Measurements from ENCODE around the gene PDK2.

Gene PDK2

GRCh38 chr17:50101346-50102163, 6.4 kb downstream of the PDK2 start:
- no peak for DNase-seq (ENCODE audit: low read depth)

GRCh38 chr17:50102164-50102991, 7.2 kb downstream of the PDK2 start:
- DNase-seq (ENCODE audit: low read depth): no peak

- DNase-seq (ENCODE audit: low read depth): no peak
Observed at GRCh38 chr17:50103252-50103651, 8.1 kb downstream of the PDK2 start.

GRCh38 chr17:50103941-50104340, 8.8 kb downstream of the PDK2 start:
- DNase-seq (ENCODE audit: low read depth): no peak

GRCh38 chr17:50105811-50106210, 10.7 kb downstream of the PDK2 start:
- no peak for DNase-seq (ENCODE audit: low read depth)

- DNase-seq (ENCODE audit: low read depth): no peak
Observed at GRCh38 chr17:50106393-50107131, 11.4 kb downstream of the PDK2 start.

- no peak for DNase-seq (ENCODE audit: low read depth)
Observed at GRCh38 chr17:50107790-50108414, 12.8 kb downstream of the PDK2 start.

- DNase-seq (ENCODE audit: low read depth): no peak
Observed at GRCh38 chr17:50108556-50108955, 13.4 kb downstream of the PDK2 start.

GRCh38 chr17:50109207-50109606, 14.1 kb downstream of the PDK2 start:
- no peak for DNase-seq (ENCODE audit: low read depth)

GRCh38 chr17:50109785-50110184, 14.6 kb downstream of the PDK2 start:
- DNase-seq (ENCODE audit: low read depth): no peak

GRCh38 chr17:50110591-50111349, 15.6 kb downstream of the PDK2 start:
- no peak for DNase-seq (ENCODE audit: low read depth)

- DNase-seq (ENCODE audit: low read depth): no peak
Observed at GRCh38 chr17:50111673-50112655, 16.8 kb downstream of the PDK2 start.

GRCh38 chr17:50112694-50113093, 17.5 kb downstream of the PDK2 start:
- no peak for DNase-seq (ENCODE audit: low read depth)

GRCh38 chr17:50113624-50114320, 18.6 kb downstream of the PDK2 start:
- DNase-seq (ENCODE audit: low read depth): no peak

GRCh38 chr17:50114401-50114800, 19.2 kb downstream of the PDK2 start:
- no peak for DNase-seq (ENCODE audit: low read depth)

GRCh38 chr17:50114849-50115357, 19.8 kb downstream of the PDK2 start:
- DNase-seq (ENCODE audit: low read depth): no peak

- no peak for DNase-seq (ENCODE audit: low read depth)
Observed at GRCh38 chr17:50115756-50116155, 20.6 kb downstream of the PDK2 start.

GRCh38 chr17:50117202-50118051, 22.3 kb downstream of the PDK2 start:
- peak; percentile 44 for DNase-seq (ENCODE audit: low read depth)
